Activated B cell treated with CpG ODN at 0.5 μM for 24 hours (primary cell): ENCODE results near the gene PPP1R37. TPM values are rescaled to one million over a fixed set of nuclear protein-coding genes. Genes with fewer than 3 reads are reported as not detected.

Source experiments
- ATAC-seq: fragments of 200-7000 bp; cut with Tn5 transposase; one replicate; pipeline ENCODE4 v1.10.0; 2021; ENCODE audit warnings: low read depth, mild to moderate bottlenecking, moderate library complexity
- CTCF ChIA-PET: fragments of 350-600 bp; sonication (Branson Sonifier 250); formaldehyde crosslinking; loops from one replicate; lab custom pipeline; 2021; ENCODE audit warnings: antibody characterized with exemption; lab: Charles Lee
- POLR2A ChIA-PET: fragments of 350-600 bp; sonication (Branson Sonifier 250); formaldehyde crosslinking; loops from one replicate; lab custom pipeline; 2021; ENCODE audit warnings: antibody characterized with exemption; lab: Charles Lee
- DNase-seq: peaks from one replicate; pipeline ENCODE4 v3.0.0; 2022
- H3K27ac Mint-ChIP-seq: one replicate; pipeline ENCODE4 v1.8.0; 2020; ENCODE audit warnings: mixed read lengths
- H3K27me3 Mint-ChIP-seq: one replicate; pipeline ENCODE4 v1.8.0; 2021; ENCODE audit warnings: mixed read lengths
- H3K36me3 Mint-ChIP-seq: one replicate; pipeline ENCODE4 v1.8.0; 2021; ENCODE audit warnings: low read depth, mixed read lengths
- H3K4me1 Mint-ChIP-seq: one replicate; pipeline ENCODE4 v1.8.0; 2021; ENCODE audit warnings: mixed read lengths
- H3K4me3 Mint-ChIP-seq: one replicate; pipeline ENCODE4 v1.8.0; 2020; ENCODE audit warnings: mild to moderate bottlenecking, mixed read lengths
- H3K9me3 Mint-ChIP-seq: one replicate; pipeline ENCODE4 v1.8.0; 2020; ENCODE audit warnings: mixed read lengths
- CTCF ChIP-seq: fragments of 200-600 bp; IDR thresholded peaks from one replicate; pipeline ENCODE4 v1.8.0; 2022; ENCODE audit warnings: antibody characterized with exemption, mild to moderate bottlenecking
- intact Hi-C: fragments of 100-400 bp; cut with micrococcal nuclease; formaldehyde crosslinking; loops from one replicate; pipeline ENCODE4 v1.15.1; 2024
- total RNA-seq: library from RNA; stranded (reverse); gene quantifications from 2 replicates; pipeline ENCODE4 v1.2.3, GENCODE V29; 2022

PPP1R37 gene
- total RNA-seq, 1 donor from 2014 or later: 27.2 TPM

- TF ChIP-seq CTCF: no peak
- no peak for ATAC-seq
- H3K36me3 Mint-ChIP-seq: no peaks in the 10 kb centered on the region
Measured at GRCh38 chr19:45112111-45112827, 19.3 kb downstream of the PPP1R37 start.

GRCh38 chr19:45113628-45114027 is 20.6 kb downstream of the PPP1R37 start:
- no peak for DNase-seq
- Mint-ChIP-seq H3K9me3 (no peaks in the 10 kb centered on the region), H3K36me3 (no peaks in the 10 kb centered on the region), H3K4me1 (peaks cover 66% of the 10 kb centered on the region), H3K27me3 (no peaks in the 10 kb centered on the region), H3K4me3 (no peak overlapping the region), H3K27ac (no peak overlapping the region)
- POLR2A ChIA-PET: no interaction called here
- CTCF ChIA-PET: no interaction called here
- no peak for TF ChIP-seq CTCF
- intact Hi-C loops: no loop called here
- ATAC-seq: no peak

More at GRCh38 chr19:45112111-45112827, 19.3 kb downstream of the PPP1R37 start:
- DNase-seq: no peak
- H3K27ac Mint-ChIP-seq: no peak overlapping the region
- no peaks in the 10 kb centered on the region for H3K9me3 Mint-ChIP-seq
- H3K4me3 Mint-ChIP-seq: no peak overlapping the region
- CTCF ChIA-PET: interaction anchor here (1.5 kb wide), 1 partner anchor 9 kb away, joined by 4 read pairs; no protein-coding TSS in a partner anchor
- H3K4me1 Mint-ChIP-seq: peaks cover 64% of the 10 kb centered on the region
- intact Hi-C loops: no loop called here
- no peaks in the 10 kb centered on the region for H3K27me3 Mint-ChIP-seq
- POLR2A ChIA-PET: interaction anchor here (0.6 kb wide), 1 partner anchor 19 kb away, joined by 3 read pairs; the partner anchor contains the start of gene PPP1R37

- DNase-seq (no peak), ATAC-seq (no peak)
- Mint-ChIP-seq H3K27me3 (no peaks in the 10 kb centered on the region), H3K9me3 (no peaks in the 10 kb centered on the region), H3K4me1 (peaks cover 67% of the 10 kb centered on the region), H3K36me3 (no peaks in the 10 kb centered on the region), H3K27ac (no peak overlapping the region), H3K4me3 (no peak overlapping the region)
- CTCF ChIA-PET: no interaction called here
- TF ChIP-seq CTCF: no peak
- POLR2A ChIA-PET: interaction anchor here (1.0 kb wide), 1 partner anchor 22 kb away, joined by 4 read pairs; no protein-coding TSS in a partner anchor
- intact Hi-C loops: no loop called here
Measured at GRCh38 chr19:45114116-45114515, 21.1 kb downstream of the PPP1R37 start.

GRCh38 chr19:45115809-45116615 is 23.0 kb downstream of the PPP1R37 start:
- CTCF ChIA-PET: no interaction called here
- intact Hi-C loops: loop anchor here (2.0 kb wide), 1 partner anchor 13 kb away; no protein-coding TSS in a partner anchor
- H3K4me3 Mint-ChIP-seq: no peak overlapping the region
- H3K9me3 Mint-ChIP-seq: no peaks in the 10 kb centered on the region
- DNase-seq (no peak), ATAC-seq (no peak)
- H3K36me3 Mint-ChIP-seq: no peaks in the 10 kb centered on the region
- no peaks in the 10 kb centered on the region for H3K27me3 Mint-ChIP-seq
- H3K27ac Mint-ChIP-seq: no peak overlapping the region
- TF ChIP-seq CTCF: no peak
- POLR2A ChIA-PET: interaction anchor here (0.6 to 1.4 kb wide), 3 partner anchors 42 to 1734 kb away, joined by 3 read pairs; partner anchors contain the start of gene AP2S1
- H3K4me1 Mint-ChIP-seq: peaks cover 71% of the 10 kb centered on the region
